Ovary (tissue), 9 donors: Measurements from ENCODE around the gene GDPD4. TPM values are rescaled to one million over a fixed set of nuclear protein-coding genes. Genes with fewer than 3 reads are reported as not detected.

Experiments
- DNase-seq, 5 donors: peaks; one replicate each; pipeline ENCODE4 v3.0.0-alpha.2; 2019 to 2020
- H3K27ac ChIP-seq, 2 donors: fragments of 200-600 bp; one replicate each; pipeline versions ENCODE4 v1.5.1 to v1.8.0; 2019 to 2022
- H3K27me3 ChIP-seq: fragments of 200-600 bp; one replicate; pipeline ENCODE4 v1.8.0; 2022
- H3K36me3 ChIP-seq: fragments of 200-600 bp; sonication (generic); one replicate; pipeline ENCODE4 v1.5.1; 2019
- H3K4me1 ChIP-seq: one replicate; pipeline ENCODE4 v1.8.1; 2013; ENCODE audit warnings: mild to moderate bottlenecking, moderate library complexity; ENCODE audit not compliant: insufficient read depth
- H3K4me3 ChIP-seq: fragments of 200-600 bp; sonication (generic); one replicate; pipeline ENCODE4 v1.5.1; 2017
- H3K9me3 ChIP-seq, 2 donors: fragments of 200-600 bp in 1 of 2; sonication (generic) in 1 of 2; one replicate each; pipeline versions ENCODE4 v1.5.1 to v1.8.1; 2013 to 2019; ENCODE audit warnings: mild to moderate bottlenecking in 1 of 2, moderate library complexity in 1 of 2
- EP300 ChIP-seq: sonication (generic); formaldehyde crosslinking; IDR thresholded peaks from one replicate; pipeline ENCODE4 v1.6.1; 2017; ENCODE audit warnings: antibody characterized with exemption
- POLR2A ChIP-seq: fragments of 450-650 bp; IDR thresholded peaks from one replicate; pipeline ENCODE4 v1.6.1; 2017; ENCODE audit warnings: antibody characterized with exemption, mild to moderate bottlenecking, moderate library complexity
- WGBS, 3 donors: extraction: QIAGEN DNeasy Blood & Tissue Kit in 1 of 3; methylation state at CpG; one replicate each; pipeline versions ENCODE4 v1.1.5 to v1.1.7; 2013 to 2017; 5-methylcytosine and 5-hydroxymethylcytosine counted together
- intact Hi-C, 4 donors: fragments of 100-400 bp; cut with DNase I; formaldehyde crosslinking; loops; one replicate each; pipeline versions ENCODE4 v1.11.0 to v1.15.1; 2022 to 2023
- polyA plus RNA-seq, 2 donors: library from polyadenylated mRNA; stranded (reverse); fragments of 200-250 nt in 1 of 2; fragments of 350-450 nt in 1 of 2; fragmentation: Illumina TruSeq in 1 of 2; extraction: RNeasy Lipid Tissue Mini Kit (QIAGEN cat#74804) in 1 of 2; gene quantifications; one replicate each; pipeline ENCODE4 v1.2.3, GENCODE V29; 2013 to 2014
- total RNA-seq, 7 donors: library from RNA; depleted of rRNA in 2 of 7; stranded (reverse); fragments of >200 nt in 2 of 7; fragmentation: NEBNext Ultra II Directional in 3 of 7; extraction: Animal tissue kit (Norgen Biotek cat#: 25700) in 3 of 7; gene quantifications; one replicate each; pipeline versions ENCODE4 v1.1.0 to v1.2.4, GENCODE V29; 2016 to 2023
- TF ChIP-seq, protein P1 (sequence below), 3 donors: fragments of 450-650 bp in 2 of 3; fragments of 200-600 bp in 1 of 3; IDR thresholded peaks; one replicate each; pipeline versions ENCODE4 v1.5.1 to v1.8.0; 2016 to 2022; ENCODE audit warnings: antibody characterized with exemption in 3 of 3, mild to moderate bottlenecking in 1 of 3
- donor health status: DM: no; HTN: no; CAD: no; lungs with moderate emphysema.
- donor health status: DM: no; HTN: no; CAD: no.
- donor health status: Bipolar disorder and iron deficiency.
- donor health status: DM: yes; HTN: yes; CAD: no.
- donor health status: DM: no; HTN: no; CAD: no.
- donor health status: DM: yes; HTN: yes; CAD: no.

GDPD4 gene
- total and polyA plus RNA-seq, 9 donors = 0.32 TPM; not detected in 8

DNA sequence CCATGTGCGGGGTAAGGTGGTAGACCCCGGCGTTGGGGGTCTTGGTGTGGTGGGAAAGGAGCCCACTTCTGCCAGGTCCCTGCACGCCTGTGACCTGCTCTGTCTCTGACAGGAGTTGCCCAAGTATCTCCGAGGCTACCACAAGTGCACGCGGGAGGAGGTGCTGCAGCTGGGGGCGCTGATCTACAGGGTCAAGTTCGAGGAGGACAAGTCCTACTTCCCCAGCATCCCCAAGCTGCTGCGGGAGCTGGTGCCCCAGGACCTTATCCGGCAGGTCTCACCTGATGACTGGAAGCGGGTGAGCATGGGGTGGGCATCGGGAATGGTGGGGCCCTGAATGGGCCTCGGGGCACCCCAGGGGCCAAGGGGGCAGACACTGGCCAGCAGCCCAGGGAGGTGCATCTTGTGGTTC is 90.4 kb downstream of the GDPD4 start:
- TF ChIP-seq POLR2A = no peak
- TF ChIP-seq, protein P1, sequence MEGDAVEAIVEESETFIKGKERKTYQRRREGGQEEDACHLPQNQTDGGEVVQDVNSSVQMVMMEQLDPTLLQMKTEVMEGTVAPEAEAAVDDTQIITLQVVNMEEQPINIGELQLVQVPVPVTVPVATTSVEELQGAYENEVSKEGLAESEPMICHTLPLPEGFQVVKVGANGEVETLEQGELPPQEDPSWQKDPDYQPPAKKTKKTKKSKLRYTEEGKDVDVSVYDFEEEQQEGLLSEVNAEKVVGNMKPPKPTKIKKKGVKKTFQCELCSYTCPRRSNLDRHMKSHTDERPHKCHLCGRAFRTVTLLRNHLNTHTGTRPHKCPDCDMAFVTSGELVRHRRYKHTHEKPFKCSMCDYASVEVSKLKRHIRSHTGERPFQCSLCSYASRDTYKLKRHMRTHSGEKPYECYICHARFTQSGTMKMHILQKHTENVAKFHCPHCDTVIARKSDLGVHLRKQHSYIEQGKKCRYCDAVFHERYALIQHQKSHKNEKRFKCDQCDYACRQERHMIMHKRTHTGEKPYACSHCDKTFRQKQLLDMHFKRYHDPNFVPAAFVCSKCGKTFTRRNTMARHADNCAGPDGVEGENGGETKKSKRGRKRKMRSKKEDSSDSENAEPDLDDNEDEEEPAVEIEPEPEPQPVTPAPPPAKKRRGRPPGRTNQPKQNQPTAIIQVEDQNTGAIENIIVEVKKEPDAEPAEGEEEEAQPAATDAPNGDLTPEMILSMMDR (IDR thresholded peaks at IDR 0.05) = no peak
- TF ChIP-seq EP300 = no peak
- no peak overlapping the region for H3K27ac ChIP-seq
- H3K27me3 ChIP-seq = no peaks in the 10 kb centered on the region
- no peaks in the 10 kb centered on the region for H3K36me3 ChIP-seq
- no peaks in the 10 kb centered on the region for H3K4me1 ChIP-seq
- no peaks in the 10 kb centered on the region for H3K9me3 ChIP-seq
- intact Hi-C loops = no loop called here
- WGBS, 3 donors = 89 to 92% (median 90%) methylated on average over 11 to 14 of the region's 14 CpGs
- no peak overlapping the region for H3K4me3 ChIP-seq
- DNase-seq = peak in 1 of 5 donors; percentile 19

DNA sequence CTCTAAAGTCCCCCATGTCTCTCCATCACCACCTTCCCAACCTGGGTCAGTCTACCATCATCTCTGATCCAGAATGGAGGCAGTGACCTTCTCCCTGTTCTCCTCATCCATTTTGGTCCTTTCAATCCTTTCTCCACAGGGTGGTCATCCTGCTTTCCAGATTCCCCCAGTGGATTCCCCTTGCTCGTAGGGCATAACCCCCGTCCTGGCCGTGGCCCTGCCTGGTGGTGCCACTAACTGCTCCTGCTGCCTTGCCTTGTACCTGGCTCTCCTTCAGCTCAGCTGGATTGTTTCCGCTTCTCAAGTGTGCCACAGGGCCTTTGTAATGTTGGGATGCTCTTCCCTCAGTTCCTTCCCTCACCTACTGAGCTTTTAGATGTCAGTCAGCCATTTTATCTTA is 91.8 kb downstream of the GDPD4 start:
- H3K27ac ChIP-seq = no peak overlapping the region
- no peaks in the 10 kb centered on the region for H3K36me3 ChIP-seq
- no peaks in the 10 kb centered on the region for H3K9me3 ChIP-seq
- intact Hi-C loops = loop anchor here in 1 of 4 donors (10.0 kb wide), 1 partner anchor 325 kb away; no protein-coding TSS in a partner anchor
- TF ChIP-seq, protein P1 (IDR thresholded peaks at IDR 0.05) = no peak
- no peak for TF ChIP-seq EP300
- no peak for TF ChIP-seq POLR2A
- no peaks in the 10 kb centered on the region for H3K27me3 ChIP-seq
- no peak for DNase-seq
- no peaks in the 10 kb centered on the region for H3K4me1 ChIP-seq
- WGBS, 3 donors = 72 to 97% (median 87%) methylated on average over 4 of the region's 4 CpGs
- H3K4me3 ChIP-seq = no peak overlapping the region

DNA sequence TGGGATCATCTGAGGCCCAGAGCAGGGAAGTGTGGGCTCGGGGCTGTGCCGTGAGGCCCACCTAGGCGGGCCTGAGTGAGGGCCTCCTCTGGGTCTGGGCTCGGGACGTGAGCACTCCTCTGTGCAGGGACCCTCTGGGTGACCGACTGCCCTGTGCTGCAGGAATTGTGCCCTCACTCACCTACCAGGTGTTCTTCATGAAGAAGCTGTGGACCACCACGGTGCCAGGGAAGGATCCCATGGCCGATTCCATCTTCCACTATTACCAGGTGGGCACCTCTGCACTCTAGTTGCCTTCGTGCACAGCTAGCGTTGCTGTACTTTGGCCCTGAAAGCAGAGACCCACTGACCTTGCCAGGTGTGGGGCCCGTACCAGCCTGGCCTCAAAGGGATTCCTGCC is 93.0 kb downstream of the GDPD4 start:
- intact Hi-C loops = loop anchor here in 1 of 4 donors (10.0 kb wide), 1 partner anchor 326 kb away; no protein-coding TSS in a partner anchor
- no peak overlapping the region for H3K4me3 ChIP-seq
- no peaks in the 10 kb centered on the region for H3K9me3 ChIP-seq
- DNase-seq = peak in 1 of 5 donors; percentile 13
- no peaks in the 10 kb centered on the region for H3K4me1 ChIP-seq
- no peak overlapping the region for H3K27ac ChIP-seq
- TF ChIP-seq, protein P1 (IDR thresholded peaks at IDR 0.05) = no peak
- TF ChIP-seq POLR2A (no peak), EP300 (no peak)
- WGBS, 3 donors = 75 to 97% (median 85%) methylated on average over 11 of the region's 11 CpGs
- no peaks in the 10 kb centered on the region for H3K27me3 ChIP-seq
- H3K36me3 ChIP-seq = no peaks in the 10 kb centered on the region

DNA sequence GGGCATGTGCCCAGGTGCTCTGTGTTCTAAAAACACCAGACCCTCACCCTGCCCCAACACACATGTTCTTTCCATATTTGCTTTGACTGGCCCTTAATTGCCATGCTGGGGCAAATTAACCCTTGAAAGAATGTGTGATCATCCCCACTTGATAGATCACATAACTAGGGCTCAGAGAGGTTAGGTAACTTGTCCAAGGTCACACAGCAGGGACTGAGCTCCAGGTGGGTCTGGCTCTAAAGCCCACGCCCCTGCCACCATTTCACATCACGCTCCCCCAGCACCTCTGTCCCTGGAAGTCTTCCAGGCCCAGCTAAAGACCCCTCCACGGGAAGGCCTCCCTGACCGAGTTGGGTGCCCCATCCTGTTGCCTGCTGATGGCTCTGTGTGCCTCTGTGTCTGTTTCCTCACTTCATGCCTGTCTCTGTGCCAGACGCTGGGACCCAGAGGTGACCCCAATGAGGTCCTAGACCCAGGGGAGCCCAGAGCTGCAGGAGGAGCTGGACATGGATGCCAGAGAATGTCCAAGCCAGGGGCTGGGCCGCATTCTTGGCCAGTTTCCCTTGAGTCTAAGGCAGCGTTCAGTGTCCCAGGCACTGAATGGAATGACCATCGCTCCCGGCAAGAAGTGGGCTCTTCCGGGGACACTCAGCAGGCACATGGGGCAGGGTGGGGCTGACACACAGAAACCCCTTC is 93.7 kb downstream of the GDPD4 start:
- no peaks in the 10 kb centered on the region for H3K36me3 ChIP-seq
- WGBS, 3 donors = 58 to 64% (median 60%) methylated on average over 10 of the region's 10 CpGs
- peak in 1 of 5 donors; percentile 26 for DNase-seq

More for the DNA sequence above, 93.7 kb downstream of the GDPD4 start:
- H3K27me3 ChIP-seq = no peaks in the 10 kb centered on the region
- intact Hi-C loops = loop anchor here in 1 of 4 donors (10.0 kb wide), 1 partner anchor 327 kb away; no protein-coding TSS in a partner anchor
- no peaks in the 10 kb centered on the region for H3K9me3 ChIP-seq
- no peak overlapping the region for H3K4me3 ChIP-seq
- TF ChIP-seq, protein P1 (IDR thresholded peaks at IDR 0.05) = no peak
- no peak for TF ChIP-seq POLR2A
- no peak overlapping the region for H3K27ac ChIP-seq
- no peaks in the 10 kb centered on the region for H3K4me1 ChIP-seq
